ENCODE results near the gene UNC79.

UNC79 gene

GRCh38 chr14:93410021-93410420 lies 20.7 kb upstream of the UNC79 start:
- no peaks in the 10 kb centered on the region for H3K4me1 ChIP-seq (ENCODE audit: control insufficient read depth, insufficient read depth, low read length)

More at GRCh38 chr14:93410021-93410420, 20.7 kb upstream of the UNC79 start:
- no peaks in the 10 kb centered on the region for H3K9me3 ChIP-seq (ENCODE audit: control insufficient read depth, insufficient read depth, low read depth, low read length)
- TF ChIP-seq GLI4 (tag by site-specific recombination; IDR thresholded peaks at IDR 0.05) (no peak), ZNF175 (tag by site-specific recombination; IDR thresholded peaks at IDR 0.05) (no peak), ZNF670 (tag by site-specific recombination; IDR thresholded peaks at IDR 0.05; ENCODE audit: low read depth) (no peak), PRDM1 (tag by site-specific recombination; IDR thresholded peaks at IDR 0.05) (no peak), PRDM2 (tag by site-specific recombination; IDR thresholded peaks at IDR 0.05; ENCODE audit: borderline replicate concordance) (no peak), ZNF169 (tag by site-specific recombination; IDR thresholded peaks at IDR 0.05) (no peak), ZNF335 (tag by site-specific recombination; conservative IDR thresholded peaks at IDR 0.05) (no peak), REST (tag by site-specific recombination; IDR thresholded peaks at IDR 0.05) (no peak)
- TF ChIP-seq, protein P1, sequence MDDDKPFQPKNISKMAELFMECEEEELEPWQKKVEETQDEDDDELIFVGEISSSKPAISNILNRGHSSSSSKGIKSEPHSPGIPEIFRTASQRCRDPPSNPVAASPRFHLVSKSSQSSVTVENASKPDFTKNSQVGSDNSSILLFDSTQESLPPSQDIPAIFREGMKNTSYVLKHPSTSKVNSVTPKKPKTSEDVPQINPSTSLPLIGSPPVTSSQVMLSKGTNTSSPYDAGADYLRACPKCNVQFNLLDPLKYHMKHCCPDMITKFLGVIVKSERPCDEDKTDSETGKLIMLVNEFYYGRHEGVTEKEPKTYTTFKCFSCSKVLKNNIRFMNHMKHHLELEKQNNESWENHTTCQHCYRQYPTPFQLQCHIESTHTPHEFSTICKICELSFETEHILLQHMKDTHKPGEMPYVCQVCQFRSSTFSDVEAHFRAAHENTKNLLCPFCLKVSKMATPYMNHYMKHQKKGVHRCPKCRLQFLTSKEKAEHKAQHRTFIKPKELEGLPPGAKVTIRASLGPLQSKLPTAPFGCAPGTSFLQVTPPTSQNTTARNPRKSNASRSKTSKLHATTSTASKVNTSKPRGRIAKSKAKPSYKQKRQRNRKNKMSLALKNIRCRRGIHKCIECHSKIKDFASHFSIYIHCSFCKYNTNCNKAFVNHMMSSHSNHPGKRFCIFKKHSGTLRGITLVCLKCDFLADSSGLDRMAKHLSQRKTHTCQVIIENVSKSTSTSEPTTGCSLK (tag by site-specific recombination; IDR thresholded peaks at IDR 0.05), result no peak
- TF ChIP-seq, protein P2, sequence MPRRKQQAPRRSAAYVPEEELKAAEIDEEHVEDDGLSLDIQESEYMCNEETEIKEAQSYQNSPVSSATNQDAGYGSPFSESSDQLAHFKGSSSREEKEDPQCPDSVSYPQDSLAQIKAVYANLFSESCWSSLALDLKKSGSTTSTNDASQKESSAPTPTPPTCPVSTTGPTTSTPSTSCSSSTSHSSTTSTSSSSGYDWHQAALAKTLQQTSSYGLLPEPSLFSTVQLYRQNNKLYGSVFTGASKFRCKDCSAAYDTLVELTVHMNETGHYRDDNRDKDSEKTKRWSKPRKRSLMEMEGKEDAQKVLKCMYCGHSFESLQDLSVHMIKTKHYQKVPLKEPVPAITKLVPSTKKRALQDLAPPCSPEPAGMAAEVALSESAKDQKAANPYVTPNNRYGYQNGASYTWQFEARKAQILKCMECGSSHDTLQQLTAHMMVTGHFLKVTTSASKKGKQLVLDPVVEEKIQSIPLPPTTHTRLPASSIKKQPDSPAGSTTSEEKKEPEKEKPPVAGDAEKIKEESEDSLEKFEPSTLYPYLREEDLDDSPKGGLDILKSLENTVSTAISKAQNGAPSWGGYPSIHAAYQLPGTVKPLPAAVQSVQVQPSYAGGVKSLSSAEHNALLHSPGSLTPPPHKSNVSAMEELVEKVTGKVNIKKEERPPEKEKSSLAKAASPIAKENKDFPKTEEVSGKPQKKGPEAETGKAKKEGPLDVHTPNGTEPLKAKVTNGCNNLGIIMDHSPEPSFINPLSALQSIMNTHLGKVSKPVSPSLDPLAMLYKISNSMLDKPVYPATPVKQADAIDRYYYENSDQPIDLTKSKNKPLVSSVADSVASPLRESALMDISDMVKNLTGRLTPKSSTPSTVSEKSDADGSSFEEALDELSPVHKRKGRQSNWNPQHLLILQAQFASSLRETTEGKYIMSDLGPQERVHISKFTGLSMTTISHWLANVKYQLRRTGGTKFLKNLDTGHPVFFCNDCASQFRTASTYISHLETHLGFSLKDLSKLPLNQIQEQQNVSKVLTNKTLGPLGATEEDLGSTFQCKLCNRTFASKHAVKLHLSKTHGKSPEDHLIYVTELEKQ (tag by site-specific recombination; IDR thresholded peaks at IDR 0.05; ENCODE audit: borderline replicate concordance), result no peak
- H3K4me3 ChIP-seq (ENCODE audit: low read depth, low read length), result no peak overlapping the region
- H3K36me3 ChIP-seq (ENCODE audit: control insufficient read depth in 2 of 2, insufficient read depth in 1 of 2, low read length in 2 of 2), result no peaks in the 10 kb centered on the region
- no peak overlapping the region for H3K27ac ChIP-seq (ENCODE audit: extremely low read depth, low read depth, low read length)
- ChIA-PET POLR2A (no interaction called here), CTCF (no interaction called here)

Measured in HEK293 (cell line).